GM18870 (cell line): Measurements from ENCODE around the gene KCNQ1OT1.
A peak's percentile ranks its signal among the peaks of the same experiment; 100 is the strongest.
"Not testable (repeated sequence)": the region's sequence is repeated elsewhere in the genome, so short reads cannot be mapped to it uniquely, and the experiment has no call there.

Experiments used
- ATAC-seq: cut with Tn5 transposase; IDR thresholded peaks from one replicate; pipeline ENCODE4 v1.9.1; 2021; ENCODE audit warnings: moderate library complexity; ENCODE audit not compliant: unreplicated experiment

Gene KCNQ1OT1

DNA sequence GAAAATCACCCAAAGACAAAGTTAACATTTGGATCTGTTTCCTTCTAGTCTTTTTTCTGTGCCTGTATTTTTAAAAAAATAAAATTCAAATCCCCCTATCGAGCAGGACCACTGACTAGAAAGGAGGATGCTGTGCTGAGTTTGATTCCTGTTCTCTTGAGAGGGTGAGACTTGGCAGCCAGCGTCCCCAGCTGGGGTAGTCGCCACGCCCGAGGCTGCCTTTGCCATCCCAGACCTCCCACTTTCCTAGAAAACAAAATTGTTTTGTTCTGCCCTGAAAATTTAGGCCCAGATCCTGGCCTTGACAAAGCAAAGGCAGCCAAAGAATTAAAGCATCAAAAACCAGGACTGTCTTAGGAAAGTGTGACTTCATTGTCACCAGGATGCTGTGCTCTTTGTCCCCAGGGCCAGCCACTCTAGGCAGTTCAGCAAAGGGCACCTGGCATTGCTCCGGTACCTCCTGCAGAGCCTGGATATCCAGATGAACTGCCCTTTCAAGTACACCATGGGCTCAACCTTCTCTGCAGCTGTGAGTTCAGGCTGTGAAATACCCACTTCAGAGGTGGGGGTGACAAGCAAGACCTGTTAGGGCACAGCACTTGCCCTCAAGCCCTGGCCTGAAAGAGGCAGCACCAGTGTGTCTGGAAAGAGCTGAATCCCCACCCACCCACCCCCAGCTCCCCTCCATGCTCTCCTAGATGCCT, 44.6 kb downstream of the KCNQ1OT1 start:
- no peak for ATAC-seq

DNA sequence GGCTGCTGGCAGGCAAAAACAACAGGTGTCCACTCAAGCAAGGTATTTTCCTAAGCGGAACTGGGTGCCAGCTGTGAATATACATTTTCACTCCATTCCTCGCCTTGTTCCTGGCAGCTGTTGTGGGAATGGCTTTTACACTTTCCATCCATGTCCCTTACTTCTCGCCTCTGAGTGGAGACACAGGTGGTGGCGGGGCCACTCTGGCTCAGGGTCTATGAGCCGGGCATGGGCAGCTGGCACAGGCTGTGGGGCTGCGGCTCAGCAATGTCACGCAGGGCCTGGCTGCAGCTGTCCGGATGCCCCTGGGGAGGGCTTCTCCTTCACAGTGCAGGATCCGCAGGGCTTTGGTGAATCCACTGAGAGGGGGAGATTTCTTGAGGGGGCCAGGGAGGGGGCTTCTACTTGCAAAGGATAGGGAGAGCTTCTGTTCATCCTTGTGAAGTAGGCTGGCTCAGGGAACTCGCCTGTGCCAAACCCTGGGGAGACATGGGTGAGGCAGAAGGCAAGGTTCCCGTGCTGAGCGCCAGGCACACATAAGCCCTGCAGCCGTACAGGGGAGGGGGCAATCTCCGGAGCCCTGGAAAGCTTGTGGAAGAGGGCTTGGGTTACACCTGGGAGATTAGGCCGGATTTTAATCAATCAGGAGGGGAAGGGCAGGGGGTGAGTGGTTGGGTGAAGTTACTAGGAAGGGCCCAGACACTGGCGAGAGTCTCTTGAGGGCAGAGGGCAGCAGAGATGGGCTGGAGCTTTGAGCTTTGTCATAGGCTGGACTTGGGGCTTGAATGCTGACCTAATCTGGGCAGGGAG, 45.7 kb downstream of the KCNQ1OT1 start:
- ATAC-seq, result no peak

GRCh38 chr11:2653198-2653551, 46.6 kb downstream of the KCNQ1OT1 start:
- no peak for ATAC-seq

GRCh38 chr11:2652333-2653197, 47.2 kb downstream of the KCNQ1OT1 start:
- no peak for ATAC-seq

DNA sequence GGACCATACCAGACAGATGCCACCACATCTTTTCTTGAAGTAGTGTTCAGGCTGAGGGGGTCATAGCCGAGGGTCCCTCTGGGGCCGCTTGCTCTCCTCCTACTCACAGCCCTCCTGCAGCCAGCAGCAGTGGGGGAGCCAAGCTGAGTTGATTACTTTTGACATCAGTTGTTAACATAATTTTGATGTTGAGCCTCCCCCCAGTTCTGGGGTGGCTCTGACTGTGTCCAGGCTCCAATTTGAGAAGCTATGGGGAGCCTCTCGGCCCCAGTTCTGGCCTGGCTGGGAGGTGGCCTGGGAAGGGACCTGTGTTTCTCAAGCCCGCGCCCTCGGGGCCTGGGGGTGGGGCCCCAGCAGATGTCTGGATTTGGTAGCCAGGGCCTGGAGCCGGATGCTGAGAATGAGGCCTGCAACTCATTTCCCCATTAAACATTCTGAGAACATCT, 47.9 kb downstream of the KCNQ1OT1 start:
- no peak for ATAC-seq

GRCh38 chr11:2651054-2651617, 48.7 kb downstream of the KCNQ1OT1 start:
- no peak for ATAC-seq

DNA sequence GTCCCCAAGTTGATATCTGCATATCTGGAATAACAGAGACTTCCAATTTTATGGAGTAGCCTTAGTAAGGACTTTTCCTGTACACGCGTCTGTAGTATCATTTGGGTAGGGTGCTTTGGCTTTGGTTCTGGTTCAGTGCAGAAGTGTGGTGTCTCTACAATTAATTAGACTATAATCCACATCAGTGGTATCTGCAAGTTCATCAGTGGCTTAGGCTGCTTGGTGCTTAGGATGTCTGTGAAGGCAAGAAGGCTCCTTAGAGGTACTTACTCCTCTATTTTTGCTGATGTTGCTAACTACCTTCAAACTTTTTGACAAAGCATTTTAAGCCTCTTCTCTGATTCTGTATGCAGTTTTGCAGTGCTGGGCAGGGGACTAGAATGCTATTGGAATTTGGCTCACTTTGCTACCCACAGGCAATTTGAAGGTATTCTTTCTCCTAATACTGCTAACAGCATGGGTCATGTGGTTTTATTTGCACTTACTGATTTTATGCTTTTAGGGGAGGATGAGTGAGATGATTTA, 49.4 kb downstream of the KCNQ1OT1 start:
- ATAC-seq, result no peak

DNA sequence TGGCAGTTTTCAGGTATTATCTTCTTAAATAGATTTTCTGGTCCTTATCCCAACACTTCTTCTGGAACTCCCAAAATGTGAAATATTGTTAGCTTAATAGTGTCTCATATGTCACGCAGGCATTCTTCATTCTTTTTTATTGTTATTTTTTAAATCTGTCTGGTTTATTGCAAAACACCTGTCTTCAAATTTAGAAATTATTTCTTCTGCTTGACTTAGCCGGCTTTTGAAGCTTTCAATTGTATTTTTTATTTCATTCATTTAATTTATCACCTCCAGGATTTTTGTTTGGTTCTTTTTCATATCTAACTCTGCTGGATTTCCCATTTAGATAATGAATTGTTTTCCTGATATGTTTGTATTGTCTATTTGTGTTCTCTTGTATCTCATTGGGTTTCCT, 49.9 kb downstream of the KCNQ1OT1 start:
- ATAC-seq, result no peak

- no peak for ATAC-seq
These were observed 50.4 kb downstream of the KCNQ1OT1 start for GRCh38 chr11:2649400-2649799.

- no peak for ATAC-seq
These were observed 51.8 kb downstream of the KCNQ1OT1 start for GRCh38 chr11:2647953-2648352.

DNA sequence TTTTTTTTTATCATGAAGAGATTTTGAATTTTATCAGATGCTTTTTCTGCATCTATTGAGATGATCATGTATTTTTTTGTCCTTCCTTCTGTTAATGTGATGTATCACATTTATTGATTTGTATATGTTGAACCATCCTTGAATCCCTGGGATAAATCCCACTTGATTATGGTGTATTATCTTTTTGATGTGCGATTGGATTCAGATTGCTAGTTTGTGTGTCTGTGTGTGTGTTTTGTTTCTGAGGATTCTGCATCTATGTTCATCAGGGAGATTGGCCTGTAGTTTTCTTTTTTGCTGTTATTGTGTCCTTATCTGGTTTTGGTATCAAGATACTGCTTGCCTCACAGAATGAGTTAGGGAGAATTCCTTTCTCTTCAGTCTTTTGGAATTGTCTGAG, 52.6 kb downstream of the KCNQ1OT1 start:
- no peak for ATAC-seq

- ATAC-seq, result no peak
These were observed 54.0 kb downstream of the KCNQ1OT1 start for GRCh38 chr11:2645779-2646118.

DNA sequence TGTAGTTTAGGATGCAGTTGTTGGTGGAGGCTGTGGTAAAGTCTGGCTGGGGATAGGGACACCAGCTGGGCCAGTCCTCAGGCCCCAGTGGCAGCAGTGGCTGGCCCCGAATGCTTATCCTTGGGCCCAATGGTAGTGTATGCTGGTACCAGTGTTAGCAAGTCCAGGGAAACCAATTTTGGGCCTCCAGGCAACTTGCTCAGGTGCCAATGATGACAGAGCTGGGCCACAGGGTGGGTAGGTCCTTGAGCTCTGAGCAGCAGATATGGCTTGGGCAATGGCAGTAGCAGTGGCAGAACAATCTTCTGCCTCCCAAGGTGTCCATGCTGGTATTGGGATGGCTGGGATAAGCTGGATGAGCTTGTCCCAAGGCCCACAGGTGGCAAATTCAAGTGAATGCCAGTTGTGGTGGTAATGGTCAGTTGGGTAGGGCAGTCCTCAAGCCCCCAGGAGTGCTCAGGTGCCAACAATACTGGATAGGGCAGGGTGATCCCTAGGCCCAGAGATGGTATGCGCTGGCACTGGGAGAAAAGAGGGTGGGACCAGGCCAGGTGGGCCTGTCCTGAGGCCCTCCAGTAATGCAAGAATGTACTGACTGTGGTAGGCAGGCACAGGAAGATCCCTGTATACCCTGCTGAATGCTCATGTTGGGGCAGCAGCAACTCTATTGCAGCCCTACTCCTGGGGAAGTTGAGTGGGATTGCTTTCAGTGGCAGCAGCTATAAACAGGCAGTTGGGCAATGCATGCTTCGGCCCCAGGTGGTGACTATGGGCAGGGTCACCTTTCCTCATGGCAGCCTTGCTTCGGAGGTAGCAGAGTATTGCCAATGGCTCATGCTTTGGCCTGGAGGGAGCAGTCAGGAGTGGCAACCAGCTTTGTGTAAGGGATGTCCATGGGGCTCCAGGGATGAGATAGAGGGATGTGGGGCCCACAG, 54.7 kb downstream of the KCNQ1OT1 start:
- no peak for ATAC-seq

DNA sequence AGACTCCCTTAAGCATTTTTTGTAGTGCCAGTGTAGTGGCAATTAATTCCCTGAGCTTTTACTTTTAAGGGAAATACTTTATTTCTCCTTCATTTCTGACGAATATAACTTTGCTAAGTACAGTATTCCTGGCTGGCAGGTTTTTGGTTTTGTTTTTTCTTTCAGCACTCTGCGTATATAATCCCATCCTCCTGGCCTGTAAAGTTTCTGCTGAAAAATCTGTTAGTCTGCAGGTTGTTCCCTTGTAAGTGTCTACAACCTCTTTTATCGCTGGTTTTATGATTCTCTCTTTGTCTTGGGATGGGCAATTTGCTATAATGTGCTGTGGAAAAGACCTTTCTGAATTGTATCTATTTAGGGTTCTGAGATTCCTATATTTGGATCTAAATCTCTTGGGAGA, 56.0 kb downstream of the KCNQ1OT1 start:
- ATAC-seq, result no peak

DNA sequence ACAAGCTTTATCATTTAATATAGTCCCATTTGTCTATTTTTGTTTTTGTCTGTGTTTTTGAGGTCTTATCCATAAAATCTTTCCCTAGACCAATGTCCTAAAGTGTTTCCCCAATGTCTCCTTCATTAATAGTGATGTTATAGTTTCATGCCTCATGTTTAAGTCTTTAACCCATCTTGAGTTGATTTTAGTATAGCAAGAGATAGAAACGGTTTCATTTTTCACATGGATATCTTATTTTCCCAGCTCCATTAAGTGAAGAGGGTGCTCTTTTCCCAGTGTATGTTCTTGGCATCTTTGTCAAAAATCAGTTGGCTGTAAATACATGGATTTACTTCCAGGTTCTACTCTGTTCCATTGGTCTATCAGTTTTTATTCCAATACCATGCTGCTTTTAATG, 58.2 kb downstream of the KCNQ1OT1 start:
- ATAC-seq, result no peak

DNA sequence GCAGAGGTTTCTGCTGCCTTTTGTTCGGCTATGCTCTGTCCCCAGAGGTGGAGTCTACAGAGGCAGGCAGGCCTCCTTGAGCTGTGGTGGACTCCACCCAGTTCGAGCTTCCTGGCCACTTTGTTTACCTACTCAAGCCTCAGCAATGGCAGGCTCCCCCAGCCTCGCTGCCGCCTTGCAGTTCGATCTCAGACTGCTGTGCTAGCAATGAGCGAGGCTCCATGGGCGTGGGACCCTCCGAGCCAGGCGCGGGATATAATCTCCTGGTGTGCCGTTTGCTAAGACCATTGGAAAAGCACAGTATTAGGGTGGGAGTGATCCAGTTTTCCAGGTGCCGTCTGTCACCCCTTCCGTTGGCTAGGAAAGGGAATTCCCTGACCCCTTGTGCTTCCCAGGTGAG, 60.0 kb downstream of the KCNQ1OT1 start:
- ATAC-seq, result not testable (repeated sequence)

- no peak for ATAC-seq
These were observed 68.6 kb downstream of the KCNQ1OT1 start for GRCh38 chr11:2631161-2631560.

DNA sequence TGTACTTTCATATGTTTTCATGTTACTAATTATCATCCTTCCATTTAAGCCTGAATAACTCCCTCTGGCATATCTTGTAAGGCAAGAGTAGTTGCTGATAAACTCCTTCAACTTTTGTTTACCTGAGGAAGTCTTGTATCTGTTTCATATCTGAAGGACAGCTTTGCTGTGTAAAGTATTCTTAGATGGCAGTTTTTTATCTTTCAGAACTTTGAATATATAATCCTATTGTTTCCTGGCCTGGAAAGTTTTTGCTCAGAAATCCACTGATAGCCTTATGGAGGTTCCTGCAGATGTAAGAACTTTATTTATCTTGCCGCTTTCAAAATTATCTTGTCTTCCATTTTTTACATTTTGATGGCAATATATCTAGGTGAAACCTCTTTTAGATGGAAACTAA, 69.1 kb downstream of the KCNQ1OT1 start:
- no peak for ATAC-seq

DNA sequence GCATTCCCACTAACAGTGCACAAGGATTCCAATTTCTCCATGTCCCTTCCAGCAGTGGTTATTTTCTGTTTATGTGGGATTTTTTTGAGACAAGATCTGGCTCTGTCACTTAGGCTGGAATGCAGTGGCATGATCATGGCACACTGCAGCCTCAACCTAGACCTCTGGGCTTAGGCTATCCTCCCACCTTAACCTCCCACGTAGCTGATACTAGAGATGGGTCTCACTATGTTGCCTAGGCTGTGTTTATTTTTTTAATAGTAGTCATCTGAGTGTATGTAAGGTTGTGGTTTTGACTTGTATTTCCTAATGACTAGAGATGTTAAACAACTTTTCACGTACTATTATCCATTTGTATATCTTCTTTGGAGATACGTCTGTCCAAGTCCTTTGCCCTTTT, 74.6 kb downstream of the KCNQ1OT1 start:
- no peak for ATAC-seq

- ATAC-seq, result peak; percentile 48
These were observed 77.9 kb downstream of the KCNQ1OT1 start for GRCh38 chr11:2621894-2622293.
